HL-60/S4 treated with retinoic acid at 250 ng/mL for 4 days and 3 days (cell line): ENCODE results near the gene WNT1.

Experiments used
- in situ Hi-C: fragments of 300-500 bp; cut with MboI; formaldehyde crosslinking; loops from 2 replicates; pipeline ENCODE4 v1.7.0; 2022; ENCODE audit warnings: low sequenced_read_pairs

WNT1 gene

DNA sequence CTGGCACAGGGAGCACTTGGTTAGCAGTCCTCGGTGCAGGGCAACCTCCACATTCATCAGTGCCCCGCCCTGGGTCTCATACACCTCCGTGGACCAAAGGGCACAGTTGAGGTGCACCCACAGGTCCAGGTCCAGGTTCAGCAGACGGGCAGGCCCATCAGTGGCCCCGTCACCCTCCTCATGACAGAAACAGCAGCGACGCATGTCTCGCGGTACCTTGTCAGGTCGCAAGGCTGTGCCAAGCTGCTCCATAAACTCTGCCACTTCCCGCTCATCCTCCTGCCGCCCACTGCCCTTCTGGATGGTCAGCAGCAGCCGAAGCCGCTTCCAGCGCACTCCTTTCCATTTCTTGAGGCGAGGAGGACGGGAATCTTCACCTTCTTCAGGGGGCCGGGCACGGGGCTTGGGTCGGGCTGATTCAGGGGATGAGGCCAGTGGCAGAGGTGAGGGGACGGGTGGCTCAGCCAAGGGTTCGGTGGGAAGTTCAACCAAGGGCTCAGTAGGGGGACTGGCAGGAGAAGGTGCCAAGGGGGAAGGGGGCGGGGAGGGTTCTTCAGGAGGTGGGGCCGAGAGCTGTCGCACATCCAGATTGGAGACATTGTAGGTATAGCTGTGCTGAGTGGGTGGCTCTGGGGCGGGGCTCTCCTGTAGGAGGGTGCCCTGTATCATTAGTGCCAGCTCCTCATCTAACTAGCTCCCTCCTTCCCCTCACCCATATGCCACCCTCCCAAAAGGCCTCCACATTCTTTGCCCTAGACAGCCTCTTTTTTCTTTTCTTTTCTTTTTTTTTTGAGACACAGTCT is 48.8 kb downstream of the WNT1 start:
- in situ Hi-C loops: no loop called here

DNA sequence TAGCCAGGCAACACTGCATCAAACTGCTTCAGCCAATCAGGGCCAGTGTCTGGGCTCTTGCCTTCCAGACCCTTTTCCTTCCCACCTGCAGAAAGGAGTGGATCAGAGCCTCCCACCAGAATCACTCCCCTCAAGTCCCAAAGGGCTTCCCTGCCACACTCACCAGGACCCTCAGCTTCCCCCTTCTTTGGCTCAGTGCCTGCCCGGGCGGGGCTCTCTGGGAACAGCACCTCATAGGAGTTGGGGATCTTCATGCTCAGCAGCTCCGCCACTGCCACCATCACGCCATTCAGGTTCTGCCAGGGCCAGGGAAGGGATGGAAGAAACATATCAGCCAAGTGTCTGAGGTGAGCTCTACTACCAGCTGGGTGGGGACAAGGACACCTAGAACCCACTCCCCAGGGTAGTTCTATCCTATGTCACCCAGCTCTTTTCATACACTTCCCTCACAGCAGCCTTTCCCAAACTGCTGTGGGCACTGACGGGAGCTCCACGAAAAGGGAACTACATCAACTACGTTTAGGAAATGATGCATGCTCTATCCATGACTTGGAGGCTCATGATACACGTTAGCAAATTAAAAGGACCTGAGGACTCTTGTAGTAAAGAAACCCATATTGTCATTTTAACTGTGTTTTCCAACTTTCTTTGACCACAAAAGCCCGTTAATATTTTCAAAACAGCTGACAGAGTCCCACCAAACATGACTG is 49.9 kb downstream of the WNT1 start:
- in situ Hi-C loops: no loop called here

DNA sequence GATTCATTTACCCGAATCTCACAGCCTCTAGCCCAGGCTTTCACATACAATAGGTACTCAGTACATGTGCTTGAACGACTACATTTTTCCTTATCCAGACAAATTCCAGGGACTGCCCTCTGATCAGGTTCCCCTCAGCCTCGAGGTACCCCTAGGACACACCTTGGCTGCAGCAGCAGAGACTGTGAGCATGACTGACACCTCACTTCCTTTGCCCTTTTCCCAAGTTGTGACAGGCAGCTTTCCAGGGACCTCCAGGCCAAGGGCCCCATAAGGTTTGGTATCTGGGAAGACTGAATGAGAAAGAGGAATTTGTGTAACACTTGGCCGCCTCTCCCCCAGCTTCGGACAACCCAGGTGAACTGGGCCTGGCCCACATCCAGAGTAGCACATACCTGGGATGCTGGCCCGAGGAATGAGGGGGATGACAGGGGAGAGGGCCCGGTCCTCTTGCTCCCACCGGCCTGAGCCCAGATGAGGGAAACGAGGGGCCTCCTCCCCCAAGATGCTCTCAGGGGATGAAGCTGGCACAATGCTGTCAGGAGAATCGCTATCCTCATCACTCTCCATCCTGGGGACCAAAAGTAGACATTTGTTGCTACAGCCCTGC is 50.6 kb downstream of the WNT1 start:
- in situ Hi-C loops: no loop called here

DNA sequence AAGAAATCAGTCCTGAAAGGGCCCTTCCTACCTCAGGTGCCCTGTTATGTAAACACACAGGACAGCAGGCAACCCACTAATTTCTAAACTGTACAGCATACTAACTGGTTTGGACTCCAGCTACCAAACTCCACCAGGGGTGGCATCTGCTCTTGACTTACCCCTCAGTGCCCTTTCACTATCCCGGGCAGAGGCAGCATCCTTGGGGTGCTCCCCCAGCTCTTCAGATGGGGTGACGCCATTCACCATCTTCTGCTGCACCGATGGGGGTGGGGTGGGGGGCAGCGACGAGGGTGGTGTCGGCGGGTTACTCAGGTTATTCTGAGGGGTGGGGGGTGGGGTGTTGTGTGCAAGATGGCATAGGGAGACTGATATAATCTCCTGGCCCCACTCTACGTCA is 52.0 kb downstream of the WNT1 start:
- in situ Hi-C loops: no loop called here

DNA sequence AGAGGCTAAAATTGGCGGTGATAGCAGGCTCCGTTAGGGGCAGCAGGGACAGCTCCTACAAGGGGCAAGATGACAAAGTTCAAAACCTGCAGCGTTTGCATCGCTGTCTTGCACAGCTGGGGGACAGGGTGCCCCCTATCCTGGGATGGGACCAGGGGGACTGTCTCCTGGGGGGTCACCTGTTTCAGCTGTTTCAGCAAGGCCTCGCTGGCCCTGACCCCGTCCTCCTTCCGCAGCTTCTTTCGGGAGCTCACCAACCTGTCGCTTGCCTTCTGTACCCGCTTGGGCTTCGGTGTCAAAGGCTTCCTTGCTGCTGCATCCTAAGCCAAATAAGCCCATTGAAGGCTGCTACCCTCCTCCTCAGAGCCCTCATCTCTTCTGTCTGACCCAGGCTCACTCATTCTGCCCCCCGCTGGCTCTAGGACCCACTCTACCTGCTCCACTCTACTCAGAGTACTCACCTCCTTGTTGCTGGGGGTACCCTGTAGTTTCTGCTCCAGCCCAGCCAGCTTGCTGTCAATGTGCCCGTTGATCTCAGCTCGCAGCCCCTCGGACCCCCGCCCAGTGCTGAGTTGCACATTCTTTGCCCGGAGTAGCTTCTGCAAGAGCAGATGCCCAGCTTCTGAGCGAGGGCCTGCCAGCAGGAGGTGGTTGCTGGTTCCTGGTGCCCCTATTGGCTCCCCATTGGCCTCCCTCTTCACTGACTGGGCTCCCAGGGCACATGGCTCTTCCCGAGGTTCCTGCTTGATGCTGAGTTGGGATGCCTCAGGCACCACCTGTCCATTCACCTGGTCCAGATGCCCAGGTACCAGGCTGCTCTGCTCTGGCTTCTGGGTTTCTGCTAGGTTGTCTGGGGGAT is 52.8 kb downstream of the WNT1 start:
- in situ Hi-C loops: no loop called here

DNA sequence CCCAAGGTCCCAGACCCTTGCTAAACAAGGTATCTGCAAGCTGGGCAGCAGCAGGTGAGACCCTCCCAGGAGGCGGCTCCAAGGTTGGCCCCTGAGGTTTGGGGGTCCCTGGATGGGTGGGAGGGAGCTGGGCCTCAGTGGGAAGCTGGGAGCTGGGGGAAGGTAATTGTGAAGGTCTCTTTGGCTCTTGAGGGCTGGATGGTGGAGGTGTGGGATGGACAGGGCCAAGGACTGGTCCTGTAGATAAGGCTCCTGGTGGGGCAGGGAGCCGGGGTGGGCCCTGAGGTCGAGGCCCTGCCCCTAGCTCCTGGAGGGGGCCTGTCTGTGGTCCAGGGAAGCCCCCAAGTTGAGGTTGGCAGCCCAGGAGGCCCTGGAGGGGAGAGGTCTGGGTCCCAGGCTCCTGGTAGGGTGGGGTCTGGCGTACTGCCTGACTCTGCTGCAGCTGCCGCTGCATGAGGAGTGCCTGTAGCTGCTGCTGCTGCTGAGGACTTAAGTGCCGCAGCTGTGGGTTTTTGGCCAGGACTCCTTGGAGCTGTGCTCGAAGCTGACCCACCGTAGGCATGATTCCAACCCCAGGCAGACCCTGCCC is 53.5 kb downstream of the WNT1 start:
- in situ Hi-C loops: no loop called here
